ENCODE data around the gene ANKS1B.
A peak's percentile ranks its signal among the peaks of the same experiment; 100 is the strongest.

Gene ANKS1B

GRCh38 chr12:99553461-99553860, 431.3 kb downstream of the ANKS1B start:
- peak in 2 of 3 experiments; percentile 3 to 16 for DNase-seq

- DNase-seq, result no peak
Measured at GRCh38 chr12:99552022-99552421, 432.7 kb downstream of the ANKS1B start.

- DNase-seq, result no peak
Measured at GRCh38 chr12:99549651-99550050, 435.1 kb downstream of the ANKS1B start.

GRCh38 chr12:99549196-99549595, 435.5 kb downstream of the ANKS1B start:
- no peak for DNase-seq

GRCh38 chr12:99544457-99544856, 440.3 kb downstream of the ANKS1B start:
- peak in 1 of 3 experiments; percentile 68 for DNase-seq

GRCh38 chr12:99529966-99530365, 454.8 kb downstream of the ANKS1B start:
- DNase-seq, result no peak

- no peak for DNase-seq
Measured at GRCh38 chr12:99528478-99528877, 456.3 kb downstream of the ANKS1B start.

- no peak for DNase-seq
Measured at GRCh38 chr12:99523853-99524252, 460.9 kb downstream of the ANKS1B start.

- DNase-seq, result no peak
Measured at GRCh38 chr12:99522456-99522855, 462.3 kb downstream of the ANKS1B start.

- no peak for DNase-seq
Measured at GRCh38 chr12:99521664-99522063, 463.1 kb downstream of the ANKS1B start.

- no peak for DNase-seq
Measured at GRCh38 chr12:99513066-99513465, 471.7 kb downstream of the ANKS1B start.

GRCh38 chr12:99505805-99506204, 478.9 kb downstream of the ANKS1B start:
- DNase-seq, result no peak

GRCh38 chr12:99498756-99499155, 486.0 kb downstream of the ANKS1B start:
- no peak for DNase-seq

- peak in 1 of 3 experiments; percentile 16 for DNase-seq
Measured at GRCh38 chr12:99495799-99496198, 488.9 kb downstream of the ANKS1B start.

GRCh38 chr12:99493197-99493596, 491.5 kb downstream of the ANKS1B start:
- no peak for DNase-seq

- DNase-seq, result no peak
Measured at GRCh38 chr12:99486277-99486676, 498.5 kb downstream of the ANKS1B start.

GRCh38 chr12:99479149-99479548, 505.6 kb downstream of the ANKS1B start:
- no peak for DNase-seq

GRCh38 chr12:99476956-99477355, 507.8 kb downstream of the ANKS1B start:
- peak; percentile 12 to 78 (median 42) for DNase-seq

- DNase-seq, result peak in 2 of 3 experiments; percentile 34 to 69
Measured at GRCh38 chr12:99455350-99456035, 529.2 kb downstream of the ANKS1B start.

- no peak for DNase-seq
Measured at GRCh38 chr12:99454539-99455172, 530.1 kb downstream of the ANKS1B start.

GRCh38 chr12:99453836-99454538, 530.7 kb downstream of the ANKS1B start:
- DNase-seq, result no peak

- DNase-seq, result no peak
Measured at GRCh38 chr12:99450036-99450630, 534.6 kb downstream of the ANKS1B start.

- DNase-seq, result no peak
Measured at GRCh38 chr12:99444859-99445316, 539.8 kb downstream of the ANKS1B start.
